Activated CD4-positive, alpha-beta T cell treated with anti-CD3 and anti-CD28 coated beads, Interleukin-10, Interleukin-2, amounts not matched to agents 100 ng/mL and 50 ng/mL, durations not matched to agents 16 hours and 8 hours (primary cell): ENCODE results near the gene MCM7.
"Not testable (repeated sequence)": the region's sequence is repeated elsewhere in the genome, so short reads cannot be mapped to it uniquely, and the experiment has no call there.

Source experiments
- DNase-seq: peaks from one replicate; pipeline ENCODE4 v3.0.0-alpha.2; 2020

The MCM7 gene

GRCh38 chr7:100101016-100101862, at the start of gene MCM7, which contains the start of gene AP4M1:
TSS of gene MCM7 (minus strand) at chr7:100101397. CDS start at chr7:100101294, 103 bp downstream.
TSS of gene AP4M1 (plus strand) at chr7:100101643. CDS start at chr7:100101715, 72 bp downstream.
- DNase-seq: peak; percentile 99

- DNase-seq: peak; percentile 100
Observed at GRCh38 chr7:100148559-100149328, 47.5 kb upstream of the MCM7 start, which contains the start of gene LAMTOR4. TSS of gene LAMTOR4 (plus strand) at chr7:100148918. CDS start at chr7:100148973, 55 bp downstream.

GRCh38 chr7:100148225-100148558, 47.0 kb upstream of the MCM7 start:
- no peak for DNase-seq

GRCh38 chr7:100147278-100147677, 46.1 kb upstream of the MCM7 start:
- DNase-seq: no peak

- DNase-seq: not testable (repeated sequence)
Observed at GRCh38 chr7:100146350-100146749, 45.2 kb upstream of the MCM7 start.

GRCh38 chr7:100142461-100142860, 41.3 kb upstream of the MCM7 start:
- DNase-seq: no peak

- DNase-seq: no peak
Observed at GRCh38 chr7:100141555-100141949, 40.4 kb upstream of the MCM7 start.

- DNase-seq: no peak
Observed at GRCh38 chr7:100137851-100138760, 36.9 kb upstream of the MCM7 start.

GRCh38 chr7:100132697-100133151, 31.5 kb upstream of the MCM7 start:
- DNase-seq: peak; percentile 76

GRCh38 chr7:100132126-100132525, 30.9 kb upstream of the MCM7 start:
- DNase-seq: no peak

GRCh38 chr7:100130608-100131453, 29.6 kb upstream of the MCM7 start:
- DNase-seq: peak; percentile 82

- not testable (repeated sequence) for DNase-seq
Observed at GRCh38 chr7:100130220-100130607, 29.0 kb upstream of the MCM7 start.

- DNase-seq: no peak
Observed at GRCh38 chr7:100128637-100128963, 27.4 kb upstream of the MCM7 start.

- DNase-seq: no peak
Observed at GRCh38 chr7:100127866-100128636, 26.9 kb upstream of the MCM7 start.

- peak; percentile 93 for DNase-seq
Observed at GRCh38 chr7:100126931-100127865, 26.0 kb upstream of the MCM7 start, which contains the start of gene MBLAC1. TSS of gene MBLAC1 (plus strand) at chr7:100126967. CDS start at chr7:100127396, 429 bp downstream.

- DNase-seq: no peak
Observed at GRCh38 chr7:100126239-100126930, 25.2 kb upstream of the MCM7 start.

GRCh38 chr7:100124301-100125230, 23.4 kb upstream of the MCM7 start:
- no peak for DNase-seq

- DNase-seq: no peak
Observed at GRCh38 chr7:100122568-100122967, 21.4 kb upstream of the MCM7 start.
